ENCODE data around the gene COMMD6.

The COMMD6 gene

DNA sequence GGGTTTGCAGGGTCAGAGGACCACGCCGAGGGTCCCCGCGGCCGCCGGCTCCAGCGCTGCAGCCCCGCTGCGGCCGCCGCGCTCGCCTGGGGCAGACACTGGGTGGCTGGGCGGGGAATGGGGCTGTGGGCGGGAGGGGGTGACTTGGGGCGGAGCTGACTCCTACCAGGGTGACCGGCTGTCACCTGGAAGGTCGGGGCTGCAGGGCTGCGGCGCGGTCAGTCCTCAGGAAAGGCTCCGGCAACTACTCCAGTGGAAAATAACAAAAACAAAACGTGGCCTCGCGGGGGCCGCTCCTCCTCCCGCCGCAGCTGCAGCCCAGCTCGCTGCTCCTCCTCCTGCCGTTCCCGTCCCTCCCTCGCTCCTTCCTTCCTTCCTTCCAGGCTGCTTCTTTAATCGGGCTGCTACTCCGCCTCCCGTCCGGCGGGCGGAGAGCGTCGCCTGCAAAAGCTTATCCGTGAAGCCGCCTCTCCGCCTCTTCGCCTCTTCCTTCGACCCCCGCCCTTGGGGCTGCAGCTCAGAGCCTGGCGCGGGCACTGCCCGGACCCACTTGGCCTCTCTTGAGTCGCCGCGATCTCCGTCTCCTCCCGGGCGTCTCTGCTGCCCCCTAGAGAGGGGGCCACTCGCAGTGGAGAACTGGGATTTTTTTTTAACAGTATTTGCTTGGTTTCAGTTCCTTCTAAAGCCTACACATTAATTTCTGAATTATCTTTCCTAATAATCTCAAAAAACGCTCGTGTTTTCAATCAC, 55.4 kb downstream of the COMMD6 start, which contains the start of gene TBC1D4:
Gene TBC1D4, minus strand, starts transcription at position 100 of the 750 bp plus-strand sequence. CDS start 402 bp downstream, outside the sequence.
- peak; percentile 51 for DNase-seq

DNA sequence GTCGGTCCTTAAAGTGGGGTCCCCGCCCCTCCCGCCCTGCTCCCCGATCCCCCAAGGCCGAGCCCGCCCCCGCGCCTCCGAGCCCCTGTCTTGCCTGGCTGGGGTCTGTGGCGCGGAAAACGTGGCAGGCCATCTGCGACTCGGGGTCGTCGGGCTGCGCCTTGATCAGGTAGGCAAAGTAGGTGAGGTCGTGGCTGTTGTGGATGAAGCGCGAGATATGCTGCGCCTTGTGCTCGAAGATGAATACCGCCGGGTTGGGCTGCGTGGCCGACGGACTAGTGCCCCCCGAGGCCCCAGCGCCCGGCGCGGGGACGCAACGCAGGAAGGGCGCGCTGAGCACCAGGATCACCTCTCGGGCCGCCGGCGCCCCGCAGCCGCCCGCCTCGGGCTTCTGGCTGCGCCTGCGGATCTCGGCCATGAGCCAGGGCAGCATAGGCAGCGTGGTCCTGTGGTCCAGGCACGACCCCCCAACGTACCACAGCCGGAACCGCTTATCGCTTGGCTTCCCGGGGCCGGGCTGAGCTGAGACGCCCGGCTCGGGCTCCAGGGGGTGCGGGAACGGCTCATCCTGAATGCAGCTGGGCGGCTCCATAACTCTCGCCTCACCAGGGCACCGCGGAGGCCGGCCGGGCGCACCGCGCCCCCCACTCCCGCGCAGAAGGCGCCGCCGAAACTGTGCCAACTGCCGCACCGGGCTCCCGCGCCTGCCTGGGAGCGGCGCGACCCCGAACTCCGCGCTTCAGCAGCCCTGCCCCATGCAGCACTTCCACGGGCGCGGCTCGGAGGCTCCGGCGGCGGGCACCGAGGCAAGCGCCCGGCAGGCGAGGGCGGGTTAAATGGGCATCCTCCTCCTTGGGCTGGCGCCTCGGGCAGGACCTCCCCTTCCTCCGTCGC, 56.2 kb downstream of the COMMD6 start:
- DNase-seq = peak; percentile 21

DNA sequence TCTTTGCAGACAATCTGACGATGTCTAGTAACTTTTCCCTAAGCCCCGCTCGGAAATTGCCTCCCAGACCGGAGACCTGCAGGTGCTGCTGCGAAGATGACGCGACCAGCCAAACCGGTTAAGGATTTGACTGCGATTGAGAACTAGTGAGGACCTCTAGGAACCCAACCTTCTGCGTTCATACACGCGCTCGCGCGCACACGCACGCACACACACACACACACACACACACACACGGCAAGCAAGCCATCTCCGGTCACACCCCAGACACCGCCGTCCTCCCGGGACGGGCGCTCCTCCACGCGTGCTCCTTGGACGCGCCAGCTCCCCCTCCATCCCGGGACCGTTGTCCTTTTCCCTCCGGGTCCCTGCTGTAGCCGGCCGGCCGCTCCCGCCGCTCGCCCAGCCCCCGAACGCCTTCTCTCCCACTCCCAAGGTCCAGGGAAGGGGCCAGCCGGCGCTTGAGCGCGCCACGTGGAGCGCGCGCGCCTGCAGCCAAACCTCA, 56.9 kb downstream of the COMMD6 start:
- no peak for DNase-seq

DNA sequence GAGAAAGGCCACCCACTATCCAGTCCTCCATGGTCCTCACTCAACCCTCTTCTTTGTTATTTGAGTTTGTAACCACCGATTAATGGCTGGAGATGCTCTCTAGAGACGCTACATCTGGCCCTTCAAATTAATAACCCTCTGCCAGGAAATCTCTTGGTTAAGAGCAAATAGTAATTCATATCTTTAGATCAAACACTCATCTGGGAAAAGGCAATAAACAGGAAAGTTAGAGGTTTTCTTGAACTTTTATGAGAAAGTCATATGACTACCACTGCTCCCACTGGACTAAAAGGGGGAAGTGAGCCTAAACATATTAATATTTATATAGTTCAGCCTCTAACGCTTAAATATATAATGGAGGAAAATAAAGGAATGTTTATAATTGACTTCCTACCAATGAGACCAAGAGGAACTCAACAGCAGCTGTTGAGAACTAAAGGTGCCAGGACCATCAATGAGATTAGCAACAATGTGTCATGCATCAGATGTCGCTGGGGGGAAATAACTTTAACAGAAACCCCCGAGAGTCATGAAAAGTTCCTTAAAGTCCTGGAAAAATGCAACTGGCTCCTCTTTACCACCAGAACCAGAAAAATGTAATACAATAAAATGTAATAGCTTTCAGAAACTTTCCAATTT, 58.4 kb downstream of the COMMD6 start:
- DNase-seq = no peak

DNA sequence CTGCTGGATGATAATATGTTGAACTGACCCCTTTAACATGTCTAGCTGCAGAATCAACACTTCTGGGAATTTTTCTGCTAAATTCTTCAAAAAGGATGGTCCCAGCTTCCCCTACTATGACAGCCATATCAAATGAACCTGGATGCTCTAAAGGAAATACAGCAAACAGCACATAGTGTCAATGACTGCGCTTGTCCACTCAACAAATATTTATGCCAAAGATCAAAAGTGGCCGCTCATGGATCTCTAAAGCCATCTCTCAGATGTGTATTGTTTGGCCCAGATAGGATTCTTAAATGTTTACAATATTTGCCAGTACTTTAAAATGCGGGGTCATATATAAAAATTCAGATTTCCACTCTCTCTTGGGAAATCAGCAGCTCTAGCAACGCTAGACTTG, 59.0 kb downstream of the COMMD6 start:
- no peak for DNase-seq
